DOHH2 (cell line): ENCODE measurements around the gene NECAP2.

Experiments
- H3F3A ChIP-seq: fragments of 200-600 bp; sonication (generic), shearing (Covaris generic); 2 replicates; pipeline ENCODE4 v1.6.0; 2016; ENCODE audit warnings: antibody characterized with exemption, mild to moderate bottlenecking; ENCODE audit not compliant: control insufficient read depth, insufficient read depth
- H3K27ac ChIP-seq: fragments of 200-600 bp; sonication (generic); 2 replicates; pipeline ENCODE4 v1.5.1; 2014; ENCODE audit warnings: low read depth, mild to moderate bottlenecking, low read length, moderate library complexity
- H3K27me3 ChIP-seq: fragments of 200-600 bp; sonication (generic); 2 replicates; pipeline ENCODE4 v1.6.1; 2014; ENCODE audit warnings: mild to moderate bottlenecking, low read length, mixed read lengths; ENCODE audit not compliant: control insufficient read depth
- H3K36me3 ChIP-seq: fragments of 200-600 bp; sonication (generic); 2 replicates; pipeline ENCODE4 v1.6.1; 2014; ENCODE audit warnings: mild to moderate bottlenecking, low read length, moderate library complexity, mixed read lengths; ENCODE audit not compliant: control insufficient read depth
- H3K4me1 ChIP-seq: fragments of 200-600 bp; sonication (generic); 2 replicates; pipeline ENCODE4 v1.6.1; 2014; ENCODE audit warnings: mild to moderate bottlenecking, low read length, mixed read lengths; ENCODE audit not compliant: control insufficient read depth
- H3K4me2 ChIP-seq: fragments of 200-600 bp; sonication (generic); 2 replicates; pipeline ENCODE4 v1.6.0; 2014; ENCODE audit warnings: mild to moderate bottlenecking, low read length, moderate library complexity
- H3K4me3 ChIP-seq: fragments of 200-600 bp; sonication (generic); 2 replicates; pipeline ENCODE4 v1.5.1; 2014; ENCODE audit warnings: mild to moderate bottlenecking, low read length, mixed read lengths
- H3K79me2 ChIP-seq: fragments of 200-600 bp; sonication (generic); 2 replicates; pipeline ENCODE4 v1.6.1; 2014; ENCODE audit warnings: mild to moderate bottlenecking, low read length, mixed read lengths; ENCODE audit not compliant: control insufficient read depth
- H3K9me2 ChIP-seq: fragments of 200-600 bp; sonication (generic); replicated peaks from 2 replicates; pipeline ENCODE4 v1.6.1; 2014; ENCODE audit warnings: mild to moderate bottlenecking, low read length, mixed read lengths; ENCODE audit not compliant: control insufficient read depth
- H3K9me3 ChIP-seq: fragments of 200-600 bp; sonication (generic); 2 replicates; pipeline ENCODE4 v1.6.1; 2014; ENCODE audit warnings: antibody characterized with exemption, low read length, mixed read lengths; ENCODE audit not compliant: control insufficient read depth, insufficient read depth
- H4K20me1 ChIP-seq: fragments of 200-600 bp; sonication (generic); 2 replicates; pipeline ENCODE4 v1.6.0; 2014; ENCODE audit warnings: low read depth, mild to moderate bottlenecking, antibody characterized with exemption, low read length, moderate library complexity; ENCODE audit not compliant: control insufficient read depth, insufficient read depth
- EZH2phosphoT487 ChIP-seq: fragments of 200-600 bp; sonication (generic); IDR thresholded peaks from 2 replicates; pipeline ENCODE4 v1.6.1; 2017; ENCODE audit warnings: borderline replicate concordance, mild to moderate bottlenecking, antibody characterized with exemption, low read length, moderate library complexity, mixed read lengths
- TF ChIP-seq, protein P1 (sequence below): fragments of 200-600 bp; sonication (generic); IDR thresholded peaks from one replicate; pipeline ENCODE4 v1.5.1; 2014; ENCODE audit warnings: antibody characterized with exemption, mild to moderate bottlenecking, low read depth, low read length; ENCODE audit not compliant: poor library complexity, severe bottlenecking

Gene NECAP2

DNA sequence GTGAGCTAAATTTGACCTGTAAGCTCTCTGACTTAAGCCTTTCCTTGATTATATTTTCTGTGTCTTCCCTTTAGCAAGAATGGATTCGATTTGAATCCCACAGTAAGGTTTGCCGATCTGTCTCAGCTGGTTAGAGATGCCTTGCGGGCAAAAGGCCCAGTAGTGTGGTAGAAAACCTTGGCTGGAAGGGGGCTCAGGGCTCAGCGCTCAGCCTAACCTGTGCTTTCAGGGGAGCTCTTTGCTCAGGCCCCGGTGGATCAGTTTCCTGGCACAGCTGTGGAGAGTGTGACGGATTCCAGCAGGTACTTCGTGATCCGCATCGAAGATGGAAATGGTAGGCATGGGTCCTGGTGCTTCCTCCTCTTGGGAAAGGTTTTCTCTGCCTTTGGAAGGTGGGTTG is 7.1 kb downstream of the NECAP2 start:
- H3K36me3 ChIP-seq = peaks cover 92% of the 10 kb centered on the region
- H3K27me3 ChIP-seq = no peaks in the 10 kb centered on the region
- H3K4me2 ChIP-seq = no peak overlapping the region
- peaks cover 52% of the 10 kb centered on the region for H3K79me2 ChIP-seq
- H3K4me3 ChIP-seq = no peak overlapping the region
- peaks cover 55% of the 10 kb centered on the region for H3K4me1 ChIP-seq
- peaks cover 11% of the 10 kb centered on the region; the same call in 1 of the 2 replicates for H3F3A ChIP-seq
- no peaks in the 10 kb centered on the region for H3K9me3 ChIP-seq
- no peak overlapping the region for H3K27ac ChIP-seq
- no peaks in the 10 kb centered on the region for H3K9me2 ChIP-seq
- TF ChIP-seq, protein P1, sequence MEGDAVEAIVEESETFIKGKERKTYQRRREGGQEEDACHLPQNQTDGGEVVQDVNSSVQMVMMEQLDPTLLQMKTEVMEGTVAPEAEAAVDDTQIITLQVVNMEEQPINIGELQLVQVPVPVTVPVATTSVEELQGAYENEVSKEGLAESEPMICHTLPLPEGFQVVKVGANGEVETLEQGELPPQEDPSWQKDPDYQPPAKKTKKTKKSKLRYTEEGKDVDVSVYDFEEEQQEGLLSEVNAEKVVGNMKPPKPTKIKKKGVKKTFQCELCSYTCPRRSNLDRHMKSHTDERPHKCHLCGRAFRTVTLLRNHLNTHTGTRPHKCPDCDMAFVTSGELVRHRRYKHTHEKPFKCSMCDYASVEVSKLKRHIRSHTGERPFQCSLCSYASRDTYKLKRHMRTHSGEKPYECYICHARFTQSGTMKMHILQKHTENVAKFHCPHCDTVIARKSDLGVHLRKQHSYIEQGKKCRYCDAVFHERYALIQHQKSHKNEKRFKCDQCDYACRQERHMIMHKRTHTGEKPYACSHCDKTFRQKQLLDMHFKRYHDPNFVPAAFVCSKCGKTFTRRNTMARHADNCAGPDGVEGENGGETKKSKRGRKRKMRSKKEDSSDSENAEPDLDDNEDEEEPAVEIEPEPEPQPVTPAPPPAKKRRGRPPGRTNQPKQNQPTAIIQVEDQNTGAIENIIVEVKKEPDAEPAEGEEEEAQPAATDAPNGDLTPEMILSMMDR = no peak
- TF ChIP-seq EZH2phosphoT487 = no peak
- H4K20me1 ChIP-seq = 0 out of 2 replicates have a peak, but pooled peaks cover 4% of the 10 kb centered on the region

DNA sequence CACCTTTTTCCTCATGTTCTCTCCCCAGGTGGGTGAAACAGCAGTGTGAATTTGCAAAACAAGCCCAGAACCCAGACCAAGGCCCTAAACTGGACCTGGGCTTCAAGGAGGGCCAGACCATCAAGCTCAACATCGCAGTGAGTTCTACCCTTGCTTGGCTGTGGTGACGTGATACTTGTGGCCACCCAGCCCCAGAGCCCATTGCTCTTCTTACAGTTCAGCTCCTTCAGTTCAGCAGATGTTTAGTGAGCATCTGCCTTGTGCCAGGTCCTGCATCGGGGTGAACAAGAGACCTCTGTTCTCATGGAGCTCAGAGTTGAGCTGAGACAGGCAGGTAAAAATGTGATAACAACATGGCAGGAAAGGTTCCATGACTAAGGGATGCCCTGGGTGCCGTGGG is 8.5 kb downstream of the NECAP2 start:
- peak overlapping the region; percentile 53; the same call in 1 of the 2 replicates for H3K27ac ChIP-seq
- H3K4me3 ChIP-seq = no peak overlapping the region
- peaks cover 41% of the 10 kb centered on the region for H3K4me1 ChIP-seq
- no peaks in the 10 kb centered on the region for H3K9me2 ChIP-seq
- peaks cover 90% of the 10 kb centered on the region for H3K36me3 ChIP-seq
- no peak for TF ChIP-seq EZH2phosphoT487
- TF ChIP-seq, protein P1 = no peak
- H3K27me3 ChIP-seq = no peaks in the 10 kb centered on the region
- H3F3A ChIP-seq = peaks cover 11% of the 10 kb centered on the region; the same call in 1 of the 2 replicates
- H3K4me2 ChIP-seq = peak overlapping the region; percentile 66; the same call in 1 of the 2 replicates
- peaks cover 41% of the 10 kb centered on the region for H3K79me2 ChIP-seq
- H3K9me3 ChIP-seq = no peaks in the 10 kb centered on the region
- H4K20me1 ChIP-seq = no peaks in the 10 kb centered on the region

DNA sequence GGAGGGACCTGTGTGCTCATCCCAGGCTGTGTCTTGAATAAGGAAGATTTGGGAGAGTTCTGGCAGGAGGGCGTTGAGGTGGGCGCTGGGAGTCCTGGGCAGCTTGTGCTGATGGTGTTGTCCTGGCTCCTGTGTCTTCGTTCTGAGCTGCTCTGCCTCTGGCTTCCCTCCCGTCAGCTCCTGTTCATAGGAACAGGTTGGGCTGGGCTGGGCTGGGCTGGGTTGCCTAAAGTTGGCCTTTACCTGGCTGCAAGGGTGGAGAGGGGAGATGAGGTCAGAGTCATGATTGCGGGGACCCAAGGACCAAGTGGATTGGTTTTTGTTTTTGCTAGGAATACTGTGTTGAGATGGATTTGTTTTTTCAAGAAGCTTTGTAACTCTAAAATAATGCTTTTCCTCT is 9.1 kb downstream of the NECAP2 start:
- Histone ChIP-seq H3K27ac (peak overlapping the region; percentile 53), H3K9me2 (no peaks in the 10 kb centered on the region), H3K4me3 (peak overlapping the region; percentile 58; the same call in 1 of the 2 replicates), H3K36me3 (peaks cover 87% of the 10 kb centered on the region), H3K9me3 (no peaks in the 10 kb centered on the region), H3K79me2 (peaks cover 36% of the 10 kb centered on the region), H4K20me1 (no peaks in the 10 kb centered on the region), H3K4me2 (peak overlapping the region; percentile 66), H3F3A (peaks cover 11% of the 10 kb centered on the region; the same call in 1 of the 2 replicates), H3K27me3 (no peaks in the 10 kb centered on the region), H3K4me1 (peaks cover 37% of the 10 kb centered on the region)
- TF ChIP-seq, protein P1 = no peak
- TF ChIP-seq EZH2phosphoT487 = no peak
